Measurements from ENCODE around the gene PTPRM.

Gene PTPRM

DNA sequence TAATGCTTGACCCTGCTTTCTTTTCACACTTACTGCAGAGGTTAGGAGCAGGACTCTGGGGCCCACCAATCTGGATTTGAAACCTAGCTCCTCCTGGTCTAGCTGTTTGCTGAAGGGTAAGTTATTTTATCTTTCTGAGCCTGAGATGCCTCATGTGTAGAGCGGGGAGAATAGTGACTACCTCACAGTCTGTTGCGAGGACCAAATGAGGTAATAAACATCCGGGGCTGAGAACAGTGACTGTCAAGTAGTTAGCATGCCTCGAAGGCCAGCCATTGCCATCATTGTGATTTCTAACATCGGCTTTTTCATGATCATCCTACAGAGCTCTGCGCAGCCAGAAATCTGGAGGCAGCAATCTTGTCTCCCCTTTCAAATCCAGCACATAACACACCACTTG lies 32.9 kb downstream of the PTPRM start:
- Histone ChIP-seq H3K36me3 (ENCODE audit: low read length) (no peaks in the 10 kb centered on the region), H3F3A (ENCODE audit: insufficient read depth) (no peaks in the 10 kb centered on the region), H4K20me1 (ENCODE audit: low read depth, low read length) (no peaks in the 10 kb centered on the region), H3K79me2 (ENCODE audit: insufficient read depth, low read length) (no peaks in the 10 kb centered on the region), H3K4me2 (ENCODE audit: low read depth, low read length, poor library complexity, severe bottlenecking) (no peak overlapping the region), H3K9ac (ENCODE audit: low read length) (no peak overlapping the region), H3K4me3 (ENCODE audit: insufficient read depth, low read length, poor library complexity, severe bottlenecking) (no peak overlapping the region), H3K27ac (ENCODE audit: low read depth, low read length) (no peak overlapping the region), H3K27me3 (ENCODE audit: low read length) (no peaks in the 10 kb centered on the region), H2AFZ (ENCODE audit: low read depth, low read length, severe bottlenecking) (no peak overlapping the region), H3K9me3 (ENCODE audit: insufficient read depth, low read length) (no peaks in the 10 kb centered on the region), H3K9me2 (replicated peaks; ENCODE audit: insufficient read depth, low read length) (no peaks in the 10 kb centered on the region)
- no peak for TF ChIP-seq EZH2phosphoT487 (conservative IDR thresholded peaks at IDR 0.05; ENCODE audit: low read length)
- TF ChIP-seq, protein P1, sequence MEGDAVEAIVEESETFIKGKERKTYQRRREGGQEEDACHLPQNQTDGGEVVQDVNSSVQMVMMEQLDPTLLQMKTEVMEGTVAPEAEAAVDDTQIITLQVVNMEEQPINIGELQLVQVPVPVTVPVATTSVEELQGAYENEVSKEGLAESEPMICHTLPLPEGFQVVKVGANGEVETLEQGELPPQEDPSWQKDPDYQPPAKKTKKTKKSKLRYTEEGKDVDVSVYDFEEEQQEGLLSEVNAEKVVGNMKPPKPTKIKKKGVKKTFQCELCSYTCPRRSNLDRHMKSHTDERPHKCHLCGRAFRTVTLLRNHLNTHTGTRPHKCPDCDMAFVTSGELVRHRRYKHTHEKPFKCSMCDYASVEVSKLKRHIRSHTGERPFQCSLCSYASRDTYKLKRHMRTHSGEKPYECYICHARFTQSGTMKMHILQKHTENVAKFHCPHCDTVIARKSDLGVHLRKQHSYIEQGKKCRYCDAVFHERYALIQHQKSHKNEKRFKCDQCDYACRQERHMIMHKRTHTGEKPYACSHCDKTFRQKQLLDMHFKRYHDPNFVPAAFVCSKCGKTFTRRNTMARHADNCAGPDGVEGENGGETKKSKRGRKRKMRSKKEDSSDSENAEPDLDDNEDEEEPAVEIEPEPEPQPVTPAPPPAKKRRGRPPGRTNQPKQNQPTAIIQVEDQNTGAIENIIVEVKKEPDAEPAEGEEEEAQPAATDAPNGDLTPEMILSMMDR (IDR thresholded peaks at IDR 0.05; ENCODE audit: insufficient read depth, low read length, poor library complexity, severe bottlenecking) = no peak

- H2AFZ ChIP-seq (ENCODE audit: low read depth, low read length, severe bottlenecking) = no peak overlapping the region
- H3K9me2 ChIP-seq (replicated peaks; ENCODE audit: insufficient read depth, low read length) = no peaks in the 10 kb centered on the region
- no peaks in the 10 kb centered on the region for H3F3A ChIP-seq (ENCODE audit: insufficient read depth)
- H3K9me3 ChIP-seq (ENCODE audit: insufficient read depth, low read length) = no peaks in the 10 kb centered on the region
- H3K4me3 ChIP-seq (ENCODE audit: insufficient read depth, low read length, poor library complexity, severe bottlenecking) = no peak overlapping the region
- TF ChIP-seq, protein P1 (IDR thresholded peaks at IDR 0.05; ENCODE audit: insufficient read depth, low read length, poor library complexity, severe bottlenecking) = no peak
- no peak for TF ChIP-seq EZH2phosphoT487 (conservative IDR thresholded peaks at IDR 0.05; ENCODE audit: low read length)
- H3K4me2 ChIP-seq (ENCODE audit: low read depth, low read length, poor library complexity, severe bottlenecking) = no peak overlapping the region
- H3K36me3 ChIP-seq (ENCODE audit: low read length) = no peaks in the 10 kb centered on the region
- no peak overlapping the region for H3K9ac ChIP-seq (ENCODE audit: low read length)
- H3K79me2 ChIP-seq (ENCODE audit: insufficient read depth, low read length) = no peaks in the 10 kb centered on the region
- H4K20me1 ChIP-seq (ENCODE audit: low read depth, low read length) = no peaks in the 10 kb centered on the region
- no peaks in the 10 kb centered on the region for H3K27me3 ChIP-seq (ENCODE audit: low read length)
- no peak overlapping the region for H3K27ac ChIP-seq (ENCODE audit: low read depth, low read length)
Observed at GRCh38 chr18:7600528-7601245, 33.6 kb downstream of the PTPRM start.

GRCh38 chr18:7601246-7601615 lies 34.1 kb downstream of the PTPRM start:
- Histone ChIP-seq H3K27me3 (ENCODE audit: low read length) (no peaks in the 10 kb centered on the region), H3K36me3 (ENCODE audit: low read length) (no peaks in the 10 kb centered on the region), H2AFZ (ENCODE audit: low read depth, low read length, severe bottlenecking) (no peak overlapping the region), H3K4me2 (ENCODE audit: low read depth, low read length, poor library complexity, severe bottlenecking) (no peak overlapping the region), H3K4me3 (ENCODE audit: insufficient read depth, low read length, poor library complexity, severe bottlenecking) (no peak overlapping the region), H3K9ac (ENCODE audit: low read length) (no peak overlapping the region), H3K79me2 (ENCODE audit: insufficient read depth, low read length) (no peaks in the 10 kb centered on the region), H4K20me1 (ENCODE audit: low read depth, low read length) (no peaks in the 10 kb centered on the region), H3K9me2 (replicated peaks; ENCODE audit: insufficient read depth, low read length) (no peaks in the 10 kb centered on the region), H3K9me3 (ENCODE audit: insufficient read depth, low read length) (no peaks in the 10 kb centered on the region), H3K27ac (ENCODE audit: low read depth, low read length) (no peak overlapping the region), H3F3A (ENCODE audit: insufficient read depth) (no peaks in the 10 kb centered on the region)
- TF ChIP-seq EZH2phosphoT487 (conservative IDR thresholded peaks at IDR 0.05; ENCODE audit: low read length) = no peak
- TF ChIP-seq, protein P1 (IDR thresholded peaks at IDR 0.05; ENCODE audit: insufficient read depth, low read length, poor library complexity, severe bottlenecking) = no peak

Measured in SU-DHL-6 (cell line).